Upper lobe of right lung (tissue), 1 donor: Measurements from ENCODE around the gene PEX5. TPM values are rescaled to one million over a fixed set of nuclear protein-coding genes. Genes with fewer than 3 reads are reported as not detected.
"Not testable (repeated sequence)": the region's sequence is repeated elsewhere in the genome, so short reads cannot be mapped to it uniquely, and the experiment has no call there.

Experiments
- ATAC-seq: fragments of 200-7000 bp; cut with Tn5 transposase; one replicate; pipeline ENCODE4 v1.9.1; 2020; ENCODE audit warnings: mild to moderate bottlenecking, moderate library complexity
- DNase-seq: peaks from one replicate; pipeline ENCODE4 v3.0.0-alpha.2; 2020
- H3K27ac ChIP-seq: fragments of 200-600 bp; one replicate; pipeline ENCODE4 v1.8.0; 2022
- H3K27me3 ChIP-seq: fragments of 200-600 bp; one replicate; pipeline ENCODE4 v1.8.0; 2022; ENCODE audit warnings: mild to moderate bottlenecking
- H3K36me3 ChIP-seq: fragments of 200-600 bp; one replicate; pipeline ENCODE4 v1.8.0; 2022
- H3K4me1 ChIP-seq: fragments of 200-600 bp; one replicate; pipeline ENCODE4 v1.8.0; 2022
- H3K4me3 ChIP-seq: fragments of 200-600 bp; one replicate; pipeline ENCODE4 v1.8.0; 2022; ENCODE audit warnings: mild to moderate bottlenecking
- H3K9me3 ChIP-seq: fragments of 200-600 bp; one replicate; pipeline ENCODE4 v1.8.0; 2022
- intact Hi-C: fragments of 100-400 bp; cut with DNase I; formaldehyde crosslinking; loops from one replicate; pipeline ENCODE4 v1.11.0; 2022
- total RNA-seq: library from RNA; stranded (reverse); fragmentation: NEBNext Ultra II Directional; extraction: Animal tissue kit (Norgen Biotek cat#: 25700); gene quantifications from one replicate; pipeline ENCODE4 v1.2.1, GENCODE V29; 2021
- TF ChIP-seq, protein P1 (sequence below): fragments of 200-600 bp; IDR thresholded peaks from one replicate; pipeline ENCODE4 v1.8.0; 2022; ENCODE audit warnings: antibody characterized with exemption
- donor health status: DM: no; HTN: yes; CAD: no; lungs with severe emphysema.

PEX5 gene
- total RNA-seq, 1 donor from 2014 or later = 46.7 TPM

DNA sequence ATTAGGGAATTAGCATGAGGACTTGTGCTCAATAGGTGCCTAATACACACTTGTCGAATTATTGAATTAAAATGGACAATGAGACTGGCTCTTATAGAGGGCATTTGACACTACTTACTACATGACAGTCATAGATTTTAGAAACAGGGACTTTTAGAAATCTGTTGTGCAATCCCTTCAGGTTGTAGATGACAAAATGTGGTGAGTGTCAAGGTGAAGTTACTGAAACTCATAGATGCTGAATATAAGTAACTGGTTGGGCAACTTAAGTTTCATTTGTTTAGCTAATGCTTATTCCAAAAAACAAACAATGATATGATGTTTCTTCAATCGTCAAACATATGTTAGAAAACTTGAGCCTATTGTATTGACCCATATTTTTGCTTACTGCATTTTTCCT, 12.9 kb upstream of the PEX5 start:
- Histone ChIP-seq H3K27ac (no peak overlapping the region), H3K4me1 (no peaks in the 10 kb centered on the region), H3K9me3 (no peaks in the 10 kb centered on the region), H3K4me3 (no peak overlapping the region), H3K27me3 (no peaks in the 10 kb centered on the region), H3K36me3 (no peaks in the 10 kb centered on the region)
- no peak for DNase-seq
- no peak for ATAC-seq
- TF ChIP-seq, protein P1, sequence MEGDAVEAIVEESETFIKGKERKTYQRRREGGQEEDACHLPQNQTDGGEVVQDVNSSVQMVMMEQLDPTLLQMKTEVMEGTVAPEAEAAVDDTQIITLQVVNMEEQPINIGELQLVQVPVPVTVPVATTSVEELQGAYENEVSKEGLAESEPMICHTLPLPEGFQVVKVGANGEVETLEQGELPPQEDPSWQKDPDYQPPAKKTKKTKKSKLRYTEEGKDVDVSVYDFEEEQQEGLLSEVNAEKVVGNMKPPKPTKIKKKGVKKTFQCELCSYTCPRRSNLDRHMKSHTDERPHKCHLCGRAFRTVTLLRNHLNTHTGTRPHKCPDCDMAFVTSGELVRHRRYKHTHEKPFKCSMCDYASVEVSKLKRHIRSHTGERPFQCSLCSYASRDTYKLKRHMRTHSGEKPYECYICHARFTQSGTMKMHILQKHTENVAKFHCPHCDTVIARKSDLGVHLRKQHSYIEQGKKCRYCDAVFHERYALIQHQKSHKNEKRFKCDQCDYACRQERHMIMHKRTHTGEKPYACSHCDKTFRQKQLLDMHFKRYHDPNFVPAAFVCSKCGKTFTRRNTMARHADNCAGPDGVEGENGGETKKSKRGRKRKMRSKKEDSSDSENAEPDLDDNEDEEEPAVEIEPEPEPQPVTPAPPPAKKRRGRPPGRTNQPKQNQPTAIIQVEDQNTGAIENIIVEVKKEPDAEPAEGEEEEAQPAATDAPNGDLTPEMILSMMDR = no peak
- intact Hi-C loops = no loop called here

DNA sequence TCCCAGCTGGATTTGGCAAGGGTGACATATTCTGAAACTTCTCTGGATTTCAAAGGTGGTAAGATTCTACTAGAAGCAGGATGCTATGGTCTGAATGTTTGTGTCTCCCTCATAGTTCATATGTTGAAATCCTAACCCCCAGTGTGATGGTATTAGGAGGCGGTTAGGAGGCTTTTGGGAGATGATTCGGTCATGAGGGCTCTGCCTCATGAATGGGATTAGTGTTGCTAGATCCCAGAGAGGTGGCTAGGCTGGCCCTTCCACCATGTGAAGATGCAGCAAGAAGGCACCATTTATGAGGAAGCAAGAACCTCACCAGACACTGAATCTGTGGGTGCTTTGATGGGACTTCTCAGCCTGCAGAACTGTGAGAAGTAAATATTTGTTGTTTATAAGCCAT, 11.0 kb upstream of the PEX5 start:
- intact Hi-C loops = no loop called here
- ATAC-seq = no peak
- Histone ChIP-seq H3K27me3 (no peaks in the 10 kb centered on the region), H3K4me3 (no peak overlapping the region), H3K36me3 (no peaks in the 10 kb centered on the region), H3K27ac (no peak overlapping the region), H3K4me1 (no peaks in the 10 kb centered on the region), H3K9me3 (no peaks in the 10 kb centered on the region)
- no peak for DNase-seq
- TF ChIP-seq, protein P1 = no peak

- no peak for ATAC-seq
- Histone ChIP-seq H3K27ac (no peak overlapping the region), H3K9me3 (no peaks in the 10 kb centered on the region), H3K27me3 (no peaks in the 10 kb centered on the region), H3K36me3 (no peaks in the 10 kb centered on the region), H3K4me1 (no peaks in the 10 kb centered on the region), H3K4me3 (no peak overlapping the region)
- no peak for DNase-seq
- TF ChIP-seq, protein P1 = no peak
- intact Hi-C loops = no loop called here
These were observed 8.8 kb upstream of the PEX5 start for GRCh38 chr12:7180685-7181084.

- H3K27ac ChIP-seq, H3K9me3 ChIP-seq, ATAC-seq, H3K36me3 ChIP-seq, intact Hi-C loops, H3K27me3 ChIP-seq, H3K4me3 ChIP-seq, DNase-seq: not testable (repeated sequence)
- H3K4me1 ChIP-seq = peaks cover 21% of the 10 kb centered on the region
These were observed 3.4 kb upstream of the PEX5 start for GRCh38 chr12:7186058-7186457.

DNA sequence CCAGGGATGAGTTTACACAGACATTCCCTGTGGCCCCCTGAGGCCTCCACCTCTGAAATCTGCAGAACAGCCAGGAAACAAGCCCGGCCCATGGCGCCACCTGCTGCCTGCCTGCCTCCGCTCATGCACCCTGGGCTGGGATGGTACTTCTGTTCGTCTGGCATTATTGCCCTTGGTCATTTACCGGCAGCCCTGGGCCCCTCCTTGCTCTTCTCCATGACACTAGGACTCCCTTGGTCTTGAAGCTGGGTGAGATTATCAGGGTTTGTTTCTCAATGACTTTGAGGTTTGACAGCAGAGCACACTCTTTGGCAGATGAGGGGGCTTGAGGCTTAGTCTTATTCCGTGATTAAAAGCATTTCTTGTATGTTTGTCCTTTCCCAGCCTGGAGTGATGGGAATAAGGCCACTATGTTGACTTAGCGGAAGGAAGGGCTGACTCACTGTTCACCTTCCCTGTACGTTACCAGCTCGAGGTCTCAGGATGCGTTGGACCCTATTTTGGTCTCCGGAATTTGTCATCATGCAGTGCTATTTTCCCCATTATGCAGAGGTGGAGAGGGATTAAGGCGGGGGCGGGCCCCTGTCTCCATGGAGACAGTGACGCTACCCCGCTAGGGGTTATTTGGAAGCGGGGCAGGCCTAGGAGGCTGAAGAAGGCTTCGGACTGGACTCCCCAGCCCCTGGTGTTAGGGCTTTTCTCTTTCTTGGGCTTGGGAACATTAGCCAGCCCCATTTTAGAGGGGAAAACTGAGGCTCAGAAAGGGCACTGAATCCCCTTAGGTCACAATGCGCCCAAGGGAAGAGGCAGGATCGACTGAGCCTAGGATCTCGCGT, 706 bp upstream of the PEX5 start:
- peak overlapping the region; percentile 96 for H3K27ac ChIP-seq
- H3K9me3 ChIP-seq = no peaks in the 10 kb centered on the region
- TF ChIP-seq, protein P1 = peak; percentile 65
- peaks cover 21% of the 10 kb centered on the region for H3K4me1 ChIP-seq
- intact Hi-C loops = no loop called here
- ATAC-seq (peak; percentile 74), DNase-seq (peak; percentile 86)
- no peaks in the 10 kb centered on the region for H3K27me3 ChIP-seq
- H3K4me3 ChIP-seq = peak overlapping the region; percentile 77
- peaks cover 21% of the 10 kb centered on the region for H3K36me3 ChIP-seq

GRCh38 chr12:7190268-7191055, 976 bp downstream of the PEX5 start:
- H3K4me3 ChIP-seq = peak overlapping the region; percentile 77
- H3K27ac ChIP-seq = peak overlapping the region; percentile 96
- no peaks in the 10 kb centered on the region for H3K27me3 ChIP-seq
- DNase-seq (peak; percentile 70), ATAC-seq (peak; percentile 5)
- H3K4me1 ChIP-seq = peaks cover 21% of the 10 kb centered on the region
- peaks cover 21% of the 10 kb centered on the region for H3K36me3 ChIP-seq
- intact Hi-C loops = no loop called here
- H3K9me3 ChIP-seq = no peaks in the 10 kb centered on the region
- TF ChIP-seq, protein P1 = no peak
